GM19452 (cell line): ENCODE results near the gene IL25.
"Not testable (repeated sequence)": the region's sequence is repeated elsewhere in the genome, so short reads cannot be mapped to it uniquely, and the experiment has no call there.

ENCODE experiments used
- ATAC-seq: cut with Tn5 transposase; IDR thresholded peaks from one replicate; pipeline ENCODE4 v1.9.1; 2021; ENCODE audit not compliant: unreplicated experiment

Gene IL25

GRCh38 chr14:23407516-23408306 lies 35.1 kb downstream of the IL25 start, which contains the start of gene MYH6:
Gene MYH6, minus strand, starts transcription at chr14:23408273. Its CDS starts 1,050 bp downstream, at chr14:23407223.
- no peak for ATAC-seq

GRCh38 chr14:23408307-23408630 lies 35.7 kb downstream of the IL25 start:
- ATAC-seq, result no peak

- ATAC-seq, result no peak
These were observed 36.9 kb downstream of the IL25 start for GRCh38 chr14:23409475-23409874.

- no peak for ATAC-seq
These were observed 37.5 kb downstream of the IL25 start for GRCh38 chr14:23409966-23410635.

GRCh38 chr14:23411563-23412525 lies 39.2 kb downstream of the IL25 start:
- no peak for ATAC-seq

GRCh38 chr14:23413681-23414080 lies 41.1 kb downstream of the IL25 start:
- no peak for ATAC-seq

GRCh38 chr14:23414254-23414653 lies 41.6 kb downstream of the IL25 start:
- no peak for ATAC-seq

GRCh38 chr14:23414906-23415820 lies 42.6 kb downstream of the IL25 start:
- no peak for ATAC-seq

- no peak for ATAC-seq
These were observed 43.5 kb downstream of the IL25 start for GRCh38 chr14:23415821-23416778.

GRCh38 chr14:23416801-23417200 lies 44.2 kb downstream of the IL25 start:
- no peak for ATAC-seq

GRCh38 chr14:23417269-23417668 lies 44.7 kb downstream of the IL25 start:
- ATAC-seq, result not testable (repeated sequence)

GRCh38 chr14:23418021-23418420 lies 45.4 kb downstream of the IL25 start:
- no peak for ATAC-seq

- not testable (repeated sequence) for ATAC-seq
These were observed 47.0 kb downstream of the IL25 start for GRCh38 chr14:23419646-23420045.

- ATAC-seq, result no peak
These were observed 49.0 kb downstream of the IL25 start for GRCh38 chr14:23421594-23421993.

- no peak for ATAC-seq
These were observed 51.0 kb downstream of the IL25 start for GRCh38 chr14:23423657-23424056.

GRCh38 chr14:23425169-23425568 lies 52.6 kb downstream of the IL25 start:
- no peak for ATAC-seq

- ATAC-seq, result not testable (repeated sequence)
These were observed 53.2 kb downstream of the IL25 start for GRCh38 chr14:23425798-23426197.
